Thyroid gland (tissue), 4 donors: Measurements from ENCODE around the gene SNRK.

ENCODE experiments used
- CTCF ChIP-seq, 6 experiments: fragments of 200-600 bp in 3 of 6; fragments of 450-650 bp in 3 of 6; sonication (generic) in 3 of 6; IDR thresholded peaks; one replicate each; pipeline ENCODE4 v1.5.1; 2016 to 2019; ENCODE audit warnings: antibody characterized with exemption in 6 of 6, mild to moderate bottlenecking in 2 of 6, inconsistent platforms in 1 of 6, moderate library complexity in 1 of 6
- POLR2A ChIP-seq, 2 donors: fragments of 450-650 bp; IDR thresholded peaks; one replicate each; pipeline ENCODE4 v1.6.1; 2017; ENCODE audit warnings: antibody characterized with exemption in 2 of 2, mild to moderate bottlenecking in 2 of 2, moderate library complexity in 1 of 2

- no peak for TF ChIP-seq CTCF (IDR thresholded peaks at IDR 0.05)
- no peak for TF ChIP-seq POLR2A (IDR thresholded peaks at IDR 0.05)
Observed at GRCh38 chr3:43307226-43307625, 20.9 kb downstream of the SNRK start.
